Cardiac fibroblast (primary cell): ENCODE results near the gene TNFAIP2.

Experiments
- DNase-seq, 2 donors: peaks; one replicate each; pipeline versions ENCODE4 v3.0.0 to v3.0.0-alpha.2; 2010; ENCODE audit warnings: low read depth in 2 of 2
- H3K4me3 ChIP-seq, 2 donors: replicated peaks in 1 of 2; 1 replicate in 1 of 2; 2 replicates in 1 of 2; pipeline ENCODE4 v1.5.1; 2011; ENCODE audit warnings: low read depth in 2 of 2, low read length in 2 of 2, mild to moderate bottlenecking in 2 of 2, moderate library complexity in 1 of 2
- TF ChIP-seq, protein P1 (sequence below): IDR thresholded peaks from one replicate; pipeline ENCODE4 v1.5.1; 2011; ENCODE audit warnings: low read depth, mild to moderate bottlenecking, low read length, inconsistent platforms

The TNFAIP2 gene

DNA sequence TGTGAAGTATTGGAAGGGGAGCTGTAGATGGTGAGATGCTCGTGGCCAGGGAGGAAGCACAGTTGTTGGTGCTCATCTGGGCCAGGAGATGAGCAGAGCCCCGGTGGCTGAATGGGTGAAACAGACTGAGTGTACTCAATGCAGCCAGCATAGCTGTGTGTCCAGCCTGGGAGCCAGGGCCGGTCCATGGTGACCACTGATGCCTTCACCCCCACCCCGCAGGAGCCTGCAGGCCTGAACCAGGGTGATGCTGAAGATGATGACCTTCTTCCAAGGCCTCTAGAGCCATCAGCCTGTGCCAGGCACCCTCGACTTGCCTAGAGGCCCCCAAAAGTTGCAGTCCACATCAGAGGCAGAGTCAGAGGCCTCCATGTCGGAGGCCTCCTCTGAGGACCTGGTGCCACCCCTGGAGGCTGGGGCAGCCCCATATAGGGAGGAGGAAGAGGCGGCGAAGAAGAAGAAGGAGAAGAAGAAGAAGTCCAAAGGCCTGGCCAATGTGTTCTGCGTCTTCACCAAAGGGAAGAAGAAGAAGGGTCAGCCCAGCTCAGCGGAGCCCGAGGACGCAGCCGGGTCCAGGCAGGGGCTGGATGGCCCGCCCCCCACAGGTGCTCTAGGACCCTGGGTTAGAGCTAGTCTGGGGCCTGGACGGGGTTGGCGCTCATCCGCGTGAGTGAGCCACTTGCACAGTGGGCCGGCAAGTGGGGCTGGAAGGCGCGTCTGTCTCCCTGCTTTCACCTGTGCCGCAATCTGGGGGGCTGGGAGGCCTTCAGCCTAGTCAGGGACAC is 3.0 kb downstream of the TNFAIP2 start:
- no peak for DNase-seq
- peak overlapping the region in 1 of 2 donors; percentile 8 for H3K4me3 ChIP-seq
- TF ChIP-seq, protein P1, sequence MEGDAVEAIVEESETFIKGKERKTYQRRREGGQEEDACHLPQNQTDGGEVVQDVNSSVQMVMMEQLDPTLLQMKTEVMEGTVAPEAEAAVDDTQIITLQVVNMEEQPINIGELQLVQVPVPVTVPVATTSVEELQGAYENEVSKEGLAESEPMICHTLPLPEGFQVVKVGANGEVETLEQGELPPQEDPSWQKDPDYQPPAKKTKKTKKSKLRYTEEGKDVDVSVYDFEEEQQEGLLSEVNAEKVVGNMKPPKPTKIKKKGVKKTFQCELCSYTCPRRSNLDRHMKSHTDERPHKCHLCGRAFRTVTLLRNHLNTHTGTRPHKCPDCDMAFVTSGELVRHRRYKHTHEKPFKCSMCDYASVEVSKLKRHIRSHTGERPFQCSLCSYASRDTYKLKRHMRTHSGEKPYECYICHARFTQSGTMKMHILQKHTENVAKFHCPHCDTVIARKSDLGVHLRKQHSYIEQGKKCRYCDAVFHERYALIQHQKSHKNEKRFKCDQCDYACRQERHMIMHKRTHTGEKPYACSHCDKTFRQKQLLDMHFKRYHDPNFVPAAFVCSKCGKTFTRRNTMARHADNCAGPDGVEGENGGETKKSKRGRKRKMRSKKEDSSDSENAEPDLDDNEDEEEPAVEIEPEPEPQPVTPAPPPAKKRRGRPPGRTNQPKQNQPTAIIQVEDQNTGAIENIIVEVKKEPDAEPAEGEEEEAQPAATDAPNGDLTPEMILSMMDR: no peak

DNA sequence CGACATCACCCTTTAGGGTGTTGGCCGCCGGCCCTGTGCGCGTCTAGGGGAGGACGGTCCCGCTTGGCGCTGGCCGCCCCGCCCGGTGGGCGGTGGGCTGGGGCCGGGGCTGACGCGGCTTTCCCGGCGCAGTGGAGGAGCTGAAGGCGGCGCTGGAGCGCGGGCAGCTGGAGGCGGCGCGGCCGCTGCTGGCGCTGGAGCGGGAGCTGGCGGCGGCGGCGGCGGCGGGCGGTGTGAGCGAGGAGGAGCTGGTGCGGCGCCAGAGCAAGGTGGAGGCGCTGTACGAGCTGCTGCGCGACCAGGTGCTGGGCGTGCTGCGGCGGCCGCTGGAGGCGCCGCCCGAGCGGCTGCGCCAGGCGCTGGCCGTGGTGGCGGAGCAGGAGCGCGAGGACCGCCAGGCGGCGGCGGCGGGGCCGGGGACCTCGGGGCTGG is 3.6 kb downstream of the TNFAIP2 start:
- peak in 1 of 2 donors; percentile 27 for DNase-seq
- peak overlapping the region in 1 of 2 donors; percentile 8 for H3K4me3 ChIP-seq
- TF ChIP-seq, protein P1: no peak

DNA sequence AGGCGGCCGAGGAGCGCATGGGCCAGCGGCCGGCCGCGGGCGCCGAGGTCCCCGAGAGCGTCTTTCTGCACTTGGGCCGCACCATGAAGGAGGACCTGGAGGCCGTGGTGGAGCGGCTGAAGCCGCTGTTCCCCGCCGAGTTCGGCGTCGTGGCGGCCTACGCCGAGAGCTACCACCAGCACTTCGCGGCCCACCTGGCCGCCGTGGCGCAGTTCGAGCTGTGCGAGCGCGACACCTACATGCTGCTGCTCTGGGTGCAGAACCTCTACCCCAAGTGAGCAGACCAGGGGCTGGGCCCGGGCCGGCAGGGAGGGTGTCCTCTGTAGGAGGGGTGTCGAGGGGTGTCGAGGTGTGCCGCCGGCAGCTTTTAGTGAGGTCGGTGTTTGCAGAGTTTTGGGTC is 4.1 kb downstream of the TNFAIP2 start:
- no peak for DNase-seq
- TF ChIP-seq, protein P1: no peak

DNA sequence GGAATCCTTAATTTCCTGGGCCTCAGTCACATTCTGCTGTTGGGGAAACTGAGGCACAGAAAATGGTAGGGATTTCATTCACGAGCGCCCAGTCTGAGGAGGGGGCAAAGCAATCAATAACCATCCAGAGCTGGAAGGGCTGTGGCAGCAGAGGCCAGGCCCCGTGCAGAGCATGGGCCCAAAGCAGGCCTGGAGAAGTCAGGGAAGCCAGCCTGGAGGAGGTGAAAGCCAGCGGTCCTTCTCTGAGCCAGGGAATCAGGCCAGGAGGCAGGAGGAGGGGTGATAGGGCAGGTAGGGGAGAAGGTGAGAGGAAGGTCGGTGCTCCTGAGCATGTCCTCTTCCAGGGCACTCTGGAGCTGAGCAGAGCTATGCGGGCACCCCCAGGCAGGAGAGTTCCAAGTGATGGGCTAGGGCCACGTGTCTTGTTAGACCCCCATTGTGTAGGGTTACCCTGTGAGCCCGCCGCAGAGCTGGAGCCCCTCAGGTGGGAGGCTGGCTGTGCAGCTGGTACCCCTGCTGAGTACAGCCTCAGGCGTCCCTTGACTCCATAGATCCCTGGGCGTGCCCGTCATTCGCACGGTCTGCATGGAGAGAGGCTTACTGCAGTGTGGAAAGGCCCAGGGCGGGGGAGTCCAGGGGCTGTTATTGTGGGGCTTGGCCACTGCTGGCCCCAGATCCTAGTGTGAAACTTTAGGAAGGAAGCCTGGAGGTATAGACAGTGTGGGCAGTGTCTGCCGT is 4.8 kb downstream of the TNFAIP2 start:
- TF ChIP-seq, protein P1: no peak
- no peak for DNase-seq
- no peak overlapping the region for H3K4me3 ChIP-seq

More for the DNA sequence above, 4.1 kb downstream of the TNFAIP2 start:
- no peak overlapping the region for H3K4me3 ChIP-seq

DNA sequence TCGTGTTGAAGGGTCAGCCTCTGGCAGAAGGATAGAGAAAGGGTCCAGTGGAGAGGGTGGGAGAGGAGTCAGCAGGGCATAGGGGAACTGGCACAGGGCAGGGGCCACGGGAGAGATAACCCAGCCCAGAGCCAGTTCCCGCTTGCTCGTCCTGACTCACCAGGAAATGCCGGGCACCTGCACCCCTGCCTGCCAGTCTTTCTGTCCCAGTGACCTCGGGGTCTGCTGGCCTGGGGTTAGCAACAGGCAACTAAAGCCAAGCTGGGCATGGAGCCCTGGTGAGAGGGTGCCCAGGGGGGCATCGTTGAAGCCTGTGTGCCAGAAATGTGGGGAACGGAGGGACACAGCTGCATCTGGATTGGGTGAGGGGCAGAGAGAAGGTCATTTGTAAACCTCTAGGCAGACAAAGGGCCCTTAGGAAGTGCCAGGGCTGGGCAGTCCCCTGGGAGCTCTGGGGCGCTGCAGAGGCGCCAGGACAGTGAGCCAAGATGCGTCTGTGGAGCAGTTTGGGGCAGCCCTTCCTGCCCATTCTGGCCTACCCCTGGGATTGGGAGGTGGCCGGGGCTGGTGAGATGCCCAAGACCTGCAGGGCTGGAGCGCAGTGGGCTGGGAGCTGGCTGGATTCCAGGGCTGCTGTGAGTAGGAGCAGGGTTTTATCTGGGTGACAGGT is 5.5 kb downstream of the TNFAIP2 start:
- DNase-seq: no peak
- TF ChIP-seq, protein P1: no peak
- H3K4me3 ChIP-seq: no peak overlapping the region

DNA sequence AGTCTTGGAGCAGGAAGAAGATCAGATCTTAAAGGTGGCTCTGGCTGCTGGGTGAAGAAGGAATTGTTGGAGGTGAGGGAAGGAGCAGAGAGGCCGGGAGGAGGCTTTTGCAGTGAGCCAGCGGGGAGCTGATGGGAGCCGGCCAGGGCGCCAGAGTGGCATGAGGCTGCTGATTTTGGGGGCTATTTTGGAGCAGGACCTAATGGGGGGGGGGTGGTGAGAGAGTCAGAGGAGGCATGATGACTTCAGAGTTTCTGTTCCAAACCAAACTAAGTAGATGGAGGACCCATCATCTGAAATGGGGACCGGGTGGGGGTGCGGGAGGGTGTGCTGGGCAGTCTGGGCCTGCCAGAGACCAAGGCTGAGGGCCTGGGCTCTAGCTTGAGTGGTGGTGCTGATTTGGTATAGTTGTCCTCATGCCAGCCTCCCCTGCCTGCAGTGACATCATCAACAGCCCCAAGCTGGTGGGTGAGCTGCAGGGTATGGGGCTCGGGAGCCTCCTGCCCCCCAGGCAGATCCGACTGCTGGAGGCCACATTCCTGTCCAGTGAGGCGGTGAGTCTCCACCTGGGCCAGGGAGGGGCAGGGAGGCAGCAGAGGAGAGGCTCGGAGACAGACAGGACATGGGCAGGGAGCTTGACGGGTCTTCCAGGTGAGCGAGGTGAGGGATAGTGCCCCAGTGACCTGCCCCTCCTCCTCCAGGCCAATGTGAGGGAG is 6.2 kb downstream of the TNFAIP2 start:
- no peak for DNase-seq
- H3K4me3 ChIP-seq: no peak overlapping the region
- TF ChIP-seq, protein P1: no peak
